Kidney glomerular epithelial cell (primary cell): Measurements from ENCODE around the gene EEFSEC.

Source experiments
- DNase-seq: peaks from one replicate; lab custom pipeline; 2025; lab: John Stamatoyannopoulos, UW

The EEFSEC gene

DNA sequence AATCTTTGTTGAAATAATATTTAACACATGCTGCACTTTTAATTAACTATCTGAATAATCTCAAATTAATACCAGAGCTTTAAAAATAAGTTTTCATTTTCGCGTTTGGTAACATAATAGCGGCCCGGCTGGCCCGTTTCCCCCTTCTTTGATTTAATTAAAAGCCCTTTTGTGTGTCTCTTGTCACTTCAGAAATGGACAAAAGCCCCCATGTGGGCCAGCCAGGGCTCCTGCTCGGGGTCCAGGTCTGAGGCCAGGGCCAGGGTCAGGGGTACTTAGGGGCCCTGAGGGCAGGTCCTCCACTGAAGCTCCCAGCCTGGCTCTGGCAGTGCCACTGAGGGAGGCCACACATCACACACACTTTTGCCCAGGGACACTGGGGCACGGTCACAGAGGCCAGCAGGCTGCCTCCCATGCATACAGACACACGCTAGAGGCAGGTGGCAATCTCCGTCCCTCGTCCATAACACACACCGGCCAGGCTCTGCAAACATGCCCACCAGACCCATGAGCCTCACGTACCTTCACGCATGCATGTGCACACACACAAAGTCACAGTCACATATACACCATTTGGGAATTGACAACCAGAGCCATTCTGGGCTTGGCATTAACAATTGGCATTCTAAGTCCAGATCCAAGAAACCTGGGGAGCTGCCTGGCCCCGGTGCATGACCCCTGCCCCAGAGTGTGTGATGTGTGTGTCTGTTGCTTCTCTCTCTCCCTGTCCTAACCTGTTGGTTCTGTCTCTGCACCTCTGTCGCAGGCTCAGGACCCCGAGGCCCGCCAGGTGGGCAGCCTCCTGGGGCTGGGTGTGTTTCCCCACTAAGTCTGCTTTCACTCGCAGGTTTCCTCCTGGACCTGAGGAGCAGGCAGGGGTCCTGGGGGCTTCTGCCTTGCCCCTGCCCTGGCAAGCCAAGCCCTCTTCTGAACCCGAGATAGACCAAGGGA, 274.9 kb downstream of the EEFSEC start:
- DNase-seq: no peak

DNA sequence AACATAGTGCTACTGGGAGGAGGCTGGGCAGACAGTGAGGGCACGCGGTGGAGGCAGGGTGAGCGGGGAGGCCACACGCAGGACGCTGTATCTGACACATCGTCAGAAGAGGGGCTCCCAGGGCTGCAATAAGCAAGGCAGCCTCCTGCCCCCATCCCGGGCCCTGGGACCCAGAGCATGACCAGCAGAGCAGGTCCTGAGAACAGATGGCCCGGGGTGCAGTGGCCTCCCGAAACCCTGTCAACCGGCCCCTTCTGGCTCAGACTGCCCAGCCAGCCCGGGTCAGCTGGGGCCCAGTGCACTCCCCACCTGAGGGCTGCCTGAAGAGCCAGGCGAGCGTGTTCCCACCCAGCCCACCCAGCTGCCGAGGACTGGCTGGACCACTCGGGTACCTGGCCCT, 276.0 kb downstream of the EEFSEC start:
- no peak for DNase-seq

DNA sequence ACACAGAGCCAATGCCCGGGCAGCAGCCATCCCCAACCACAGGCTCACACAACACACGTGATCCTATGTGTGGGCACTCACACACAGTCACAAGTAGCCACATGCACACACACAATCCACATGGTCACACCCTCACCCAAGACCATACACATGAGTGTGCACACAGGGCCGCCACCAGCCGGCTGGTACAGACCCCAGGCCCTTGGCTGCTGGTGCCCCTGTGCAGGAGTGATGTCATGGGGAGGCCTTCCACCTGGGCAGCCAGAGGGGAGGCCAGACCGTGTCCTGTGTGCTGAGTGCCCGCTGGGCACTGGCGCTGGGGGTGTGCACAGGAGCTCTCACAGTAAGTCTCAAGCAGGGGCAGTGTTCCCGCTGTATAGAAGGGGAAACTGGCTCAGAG, 276.5 kb downstream of the EEFSEC start:
- DNase-seq: no peak

DNA sequence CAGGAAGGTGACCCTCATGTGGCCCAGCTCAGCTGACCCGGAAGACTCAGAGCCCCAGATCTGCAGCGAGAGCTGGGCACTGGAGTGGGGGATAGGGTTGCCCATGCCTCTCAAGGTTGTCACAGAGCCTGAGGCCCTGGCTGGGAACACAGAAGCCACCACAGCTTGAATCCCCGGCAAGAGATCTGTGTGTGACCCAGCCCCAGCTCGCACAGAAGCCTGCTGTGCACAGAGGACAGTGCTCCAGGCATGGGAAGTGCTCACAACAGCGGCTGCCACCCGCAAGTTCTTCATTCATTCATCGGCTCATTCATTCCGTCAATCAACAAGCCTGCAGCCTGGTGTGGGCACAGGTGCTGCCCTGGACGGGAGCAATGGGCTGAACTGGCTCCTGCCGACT, 277.0 kb downstream of the EEFSEC start:
- no peak for DNase-seq

DNA sequence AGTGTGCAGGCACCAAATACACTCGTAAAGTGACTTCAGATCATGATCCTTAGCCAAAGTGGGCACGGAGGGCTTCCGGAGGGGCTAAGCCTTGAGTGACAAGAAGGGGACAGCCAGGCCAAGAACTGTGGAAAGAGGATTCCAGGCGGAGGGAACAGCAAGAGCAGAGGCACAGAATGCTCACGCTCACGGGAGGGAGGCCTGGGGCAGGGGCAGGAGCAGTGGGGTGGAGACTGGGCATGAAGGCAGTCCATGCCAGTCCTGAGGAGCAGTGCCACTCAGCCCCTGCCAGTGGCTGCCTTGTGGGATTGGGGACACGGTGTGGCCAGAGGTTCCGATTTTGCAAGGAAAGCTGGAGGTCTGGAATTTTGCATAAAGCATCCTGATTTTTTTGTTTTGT, 277.4 kb downstream of the EEFSEC start:
- DNase-seq: no peak

DNA sequence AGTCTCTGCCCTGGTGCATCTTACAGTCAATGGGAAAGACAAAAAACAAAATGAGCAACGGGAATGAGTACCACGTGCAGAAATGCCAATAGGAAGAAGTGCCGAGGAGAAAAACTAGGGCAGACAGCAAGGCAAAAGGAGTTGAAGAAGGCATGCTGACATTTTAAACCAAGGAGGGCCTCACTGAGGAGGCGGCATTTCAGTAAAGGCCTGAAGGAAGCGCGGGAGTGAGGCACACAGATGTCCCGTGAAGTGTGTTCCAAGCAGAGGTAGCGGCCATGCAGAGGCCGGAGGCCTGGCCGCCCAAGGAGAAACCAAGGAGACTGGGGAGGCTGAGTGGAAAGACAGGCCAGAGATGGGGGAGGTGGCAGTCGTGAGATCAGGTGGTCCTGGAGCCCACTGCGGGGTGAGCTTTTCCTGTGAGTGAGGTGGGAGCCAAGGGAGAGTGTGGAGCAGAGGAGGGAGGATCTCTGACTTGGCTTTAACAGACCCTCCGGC, 278.6 kb downstream of the EEFSEC start:
- DNase-seq: no peak

DNA sequence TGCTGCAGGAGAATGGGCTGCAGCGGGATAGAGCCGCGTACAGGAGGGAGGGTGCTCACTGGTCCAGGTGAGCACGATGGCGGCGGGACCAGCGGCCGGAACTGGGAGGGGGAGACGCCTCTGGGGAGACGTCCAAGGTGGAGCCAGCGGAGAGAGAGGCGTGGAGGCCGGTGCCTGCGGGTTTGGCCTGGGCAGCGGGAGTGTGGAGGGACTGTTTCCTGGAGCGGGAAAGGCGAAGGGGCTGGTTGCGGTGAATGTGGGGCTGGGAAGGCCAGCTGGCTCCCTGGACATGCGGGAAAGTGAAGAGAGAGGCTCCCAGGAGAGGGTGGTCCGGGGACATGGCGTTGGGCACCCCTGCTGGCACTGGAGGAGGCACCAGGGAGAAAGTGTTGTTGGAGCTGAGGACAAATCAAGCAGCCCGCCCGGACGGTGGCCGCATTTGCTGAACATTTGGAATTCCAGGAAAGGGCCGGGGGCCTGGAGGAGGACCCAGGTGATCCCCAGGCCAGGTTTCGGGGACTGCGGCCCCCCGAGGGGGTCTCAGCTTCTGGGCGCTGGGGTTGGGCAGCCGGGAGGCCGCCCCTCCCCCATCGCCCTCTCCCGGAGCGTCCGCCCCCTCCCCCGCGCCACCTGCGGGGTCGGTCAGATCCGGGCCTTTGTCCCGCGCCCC, 279.2 kb downstream of the EEFSEC start:
- no peak for DNase-seq

DNA sequence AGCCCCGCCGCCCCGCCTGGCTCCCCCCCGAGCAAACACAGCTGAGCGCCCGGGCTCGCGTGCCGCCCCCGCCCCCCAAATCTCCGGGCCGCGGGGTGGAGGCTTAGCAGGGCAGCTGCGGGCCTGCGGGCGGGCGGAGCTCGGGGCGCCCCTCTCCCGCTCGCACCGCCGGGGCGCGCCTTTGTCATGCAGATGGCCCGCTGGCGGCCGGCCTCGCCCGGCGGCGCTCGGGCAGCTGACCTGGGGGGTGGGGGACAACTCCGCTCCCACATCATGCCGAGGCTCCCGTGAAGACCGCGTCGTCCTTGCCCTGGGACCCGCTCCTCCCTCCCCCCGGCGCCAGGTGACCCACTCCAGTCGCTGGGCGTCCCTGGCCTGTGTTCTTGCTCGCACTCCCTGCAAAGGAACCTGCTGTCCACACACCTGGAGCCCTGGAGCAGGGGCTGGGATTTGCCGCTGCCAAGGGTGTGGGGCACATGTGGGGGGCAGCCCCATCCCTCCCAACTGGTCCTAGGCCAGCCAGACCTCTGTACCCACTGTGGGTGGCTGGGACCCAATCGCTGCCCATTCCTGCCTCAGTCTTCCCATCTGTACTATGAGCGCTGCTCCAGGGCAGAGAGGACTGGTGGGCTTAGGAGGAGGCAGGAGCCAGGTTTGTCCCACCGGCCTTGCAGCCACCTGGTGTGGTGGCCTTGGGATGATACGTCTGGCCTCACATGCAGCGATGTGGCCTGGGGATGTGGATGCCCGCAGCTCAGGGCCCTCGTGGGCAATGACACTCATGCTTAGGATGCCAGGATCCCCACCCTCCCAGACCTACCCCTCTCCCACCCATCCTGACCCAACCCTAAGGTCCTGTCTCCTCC, 279.9 kb downstream of the EEFSEC start:
- DNase-seq: no peak

DNA sequence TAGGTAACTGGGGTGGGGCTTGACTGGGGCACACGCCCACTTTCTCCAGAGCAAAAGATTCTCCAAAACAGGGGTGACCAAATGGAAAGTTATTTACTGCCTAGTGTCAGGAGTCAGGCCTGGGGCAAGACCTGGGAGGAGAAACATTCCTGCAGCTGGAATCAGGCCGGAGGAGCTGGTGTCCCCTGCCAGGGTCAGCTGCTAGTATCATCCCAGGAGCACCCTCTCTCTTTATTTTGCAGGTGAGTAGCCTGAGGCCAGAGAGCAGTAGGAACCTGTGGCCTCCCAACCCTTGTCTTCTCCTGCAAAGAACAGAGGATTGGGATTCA, 280.5 kb downstream of the EEFSEC start:
- DNase-seq: no peak

DNA sequence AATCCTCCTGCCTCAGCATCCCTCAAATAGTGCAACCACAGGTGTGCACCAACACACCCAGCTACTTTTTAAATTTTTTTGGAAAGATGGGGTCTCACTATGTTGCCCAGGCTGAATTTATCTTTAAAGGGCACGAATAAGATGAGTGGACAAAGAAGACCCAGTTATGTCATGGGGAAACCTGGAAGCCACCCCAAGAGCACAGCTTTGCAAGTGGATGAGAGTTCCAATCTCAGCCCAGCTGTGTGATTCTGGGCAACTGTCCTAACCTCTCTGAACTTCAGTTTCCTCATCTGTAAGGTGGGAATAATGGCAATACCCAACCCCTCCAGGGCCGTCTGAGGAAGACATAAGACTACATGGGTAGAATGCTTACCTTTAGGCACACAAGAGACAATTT, 281.2 kb downstream of the EEFSEC start:
- DNase-seq: no peak

DNA sequence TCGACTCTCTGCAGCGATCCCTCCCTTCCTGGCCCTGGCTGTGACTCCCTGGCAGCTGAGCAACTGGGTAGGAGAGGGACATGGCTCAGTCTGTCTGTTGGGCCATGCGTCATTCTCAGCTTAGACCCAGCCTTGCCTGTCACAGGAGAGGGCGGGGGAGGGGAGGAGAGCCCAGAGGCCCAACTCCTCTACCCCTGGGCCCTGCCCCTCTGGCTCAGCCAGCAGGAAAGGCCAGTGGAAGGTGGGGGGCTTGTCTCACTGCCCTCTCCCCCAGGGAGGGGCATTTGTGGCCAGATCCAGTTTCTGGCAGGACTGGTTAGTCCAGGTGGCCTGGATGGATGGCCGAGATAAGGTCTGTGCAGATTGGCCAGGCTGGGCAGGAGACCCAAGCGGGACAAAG, 281.8 kb downstream of the EEFSEC start:
- no peak for DNase-seq

DNA sequence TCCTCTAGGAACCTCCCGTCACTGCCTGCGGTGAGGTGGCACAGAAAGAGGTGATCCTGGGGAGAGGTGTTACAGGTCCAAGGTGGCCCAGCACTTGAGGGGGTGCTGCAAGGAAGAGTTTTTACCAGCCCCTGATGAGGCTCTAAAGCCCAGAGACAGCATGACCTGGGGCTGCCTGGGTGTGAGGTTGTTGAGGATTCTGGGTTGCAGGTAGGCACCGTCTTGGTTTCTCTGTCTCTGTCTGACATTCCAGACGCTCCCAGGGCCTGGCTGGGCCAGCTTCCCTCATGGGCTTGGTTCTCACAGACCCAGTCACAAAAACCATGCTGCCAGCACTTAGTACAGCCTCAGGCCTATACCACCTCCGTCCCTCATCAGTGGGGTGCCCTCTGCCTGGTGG, 282.3 kb downstream of the EEFSEC start:
- no peak for DNase-seq

DNA sequence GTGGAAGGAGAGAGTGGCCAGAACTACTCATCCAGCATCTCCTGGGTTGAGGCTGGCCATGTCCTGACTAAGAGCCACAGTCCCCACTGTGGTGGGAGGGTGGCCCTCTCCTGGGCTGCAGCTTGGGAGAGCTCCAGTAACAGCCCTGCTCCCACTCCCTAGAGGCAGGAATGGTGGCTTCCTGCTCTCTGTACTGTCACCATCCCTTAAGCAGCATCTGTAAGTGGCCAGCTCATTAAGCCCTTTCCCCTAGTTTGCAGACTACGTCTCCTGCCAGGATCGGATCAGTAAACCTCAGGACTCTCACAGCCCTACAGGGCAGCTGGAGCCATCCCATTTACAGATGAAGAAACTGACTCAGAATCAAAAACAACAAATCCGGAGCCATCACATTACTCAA, 282.9 kb downstream of the EEFSEC start:
- DNase-seq: no peak

DNA sequence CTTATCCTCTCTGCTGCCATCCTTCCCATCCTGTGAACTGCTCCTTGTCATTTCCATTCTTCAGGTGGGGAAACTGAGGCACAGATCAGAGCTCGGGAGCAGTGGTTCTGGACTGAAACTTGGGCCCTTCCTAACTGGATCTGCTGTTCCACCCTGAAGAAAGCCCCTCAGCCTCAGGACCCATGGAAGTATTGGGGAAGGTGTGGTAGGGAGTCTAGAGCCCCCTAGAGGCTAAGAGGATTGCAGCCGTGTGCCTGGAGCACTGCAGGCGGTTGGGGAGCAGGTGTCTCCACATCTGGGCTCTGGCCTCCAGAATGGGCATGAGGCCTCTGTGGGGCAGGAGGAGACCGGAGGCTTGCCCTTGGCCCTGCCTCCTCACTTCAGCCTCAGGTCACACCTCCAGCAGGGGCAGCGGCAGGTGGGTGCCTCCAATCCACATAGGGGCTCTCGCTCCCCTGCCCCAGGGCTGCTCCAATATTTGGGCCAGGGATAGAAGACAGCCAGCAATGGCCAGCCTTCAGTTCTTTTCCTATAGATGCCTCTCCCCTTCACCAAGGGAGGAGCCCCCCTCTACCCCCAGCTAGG, 285.3 kb downstream of the EEFSEC start:
- no peak for DNase-seq

DNA sequence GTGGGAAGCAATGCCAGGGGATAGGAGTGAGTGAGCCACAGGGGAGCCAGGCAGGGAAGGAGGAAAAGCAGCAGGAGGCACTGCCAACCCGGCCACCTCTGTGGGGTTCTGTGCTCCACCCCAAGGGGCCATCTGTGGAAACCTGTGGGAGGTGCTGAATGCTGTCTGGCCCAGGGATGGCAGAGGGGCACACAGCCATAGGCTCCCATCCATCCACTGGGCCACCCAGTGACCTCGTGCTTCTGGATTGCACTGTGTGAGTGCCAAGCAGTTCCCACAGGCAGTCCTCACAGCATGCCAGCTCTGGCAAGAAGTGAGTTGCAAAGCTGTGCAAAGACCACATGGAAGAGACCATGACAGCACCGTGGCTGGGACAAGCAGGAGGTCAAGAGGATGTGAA, 285.9 kb downstream of the EEFSEC start:
- peak; percentile 38 for DNase-seq

DNA sequence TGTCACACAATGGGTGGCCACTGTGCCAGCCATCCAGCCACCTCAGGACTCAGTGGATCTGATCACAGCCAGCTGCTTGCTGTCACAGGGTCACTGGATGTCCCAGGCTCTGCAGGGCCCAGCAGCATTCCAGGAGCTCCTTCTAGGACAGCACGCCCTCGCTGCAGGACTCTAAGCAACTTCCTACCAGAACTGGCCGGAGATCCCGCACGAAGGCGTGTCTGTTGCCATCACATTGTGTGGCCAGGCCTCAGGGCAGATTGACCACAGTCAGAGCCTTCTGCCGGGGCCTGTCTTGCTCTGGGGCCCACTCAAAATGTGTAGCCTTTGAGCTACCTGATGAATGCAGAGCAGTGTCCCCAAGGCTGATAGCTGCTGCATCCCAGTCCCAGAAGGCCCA, 288.8 kb downstream of the EEFSEC start:
- no peak for DNase-seq

DNA sequence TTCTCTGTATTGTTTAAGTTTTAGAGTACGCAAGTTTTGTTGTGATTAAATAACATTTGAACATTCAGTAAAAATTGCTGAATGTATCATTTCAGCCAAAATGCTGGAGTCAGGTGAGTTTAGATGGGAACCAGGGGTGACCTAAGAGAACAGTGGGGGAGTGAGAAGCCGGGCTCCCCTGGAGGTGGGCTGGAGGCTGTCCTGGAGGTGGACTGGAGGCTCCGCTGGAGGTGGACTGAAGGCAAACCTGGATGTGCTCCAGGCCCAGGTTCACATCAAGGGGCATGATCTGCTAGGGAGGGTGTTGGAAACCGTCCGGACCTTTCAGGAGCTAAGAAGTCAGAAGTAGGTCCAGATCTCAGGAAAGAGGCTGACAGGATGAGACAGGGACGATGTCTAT, 289.7 kb downstream of the EEFSEC start:
- DNase-seq: no peak

DNA sequence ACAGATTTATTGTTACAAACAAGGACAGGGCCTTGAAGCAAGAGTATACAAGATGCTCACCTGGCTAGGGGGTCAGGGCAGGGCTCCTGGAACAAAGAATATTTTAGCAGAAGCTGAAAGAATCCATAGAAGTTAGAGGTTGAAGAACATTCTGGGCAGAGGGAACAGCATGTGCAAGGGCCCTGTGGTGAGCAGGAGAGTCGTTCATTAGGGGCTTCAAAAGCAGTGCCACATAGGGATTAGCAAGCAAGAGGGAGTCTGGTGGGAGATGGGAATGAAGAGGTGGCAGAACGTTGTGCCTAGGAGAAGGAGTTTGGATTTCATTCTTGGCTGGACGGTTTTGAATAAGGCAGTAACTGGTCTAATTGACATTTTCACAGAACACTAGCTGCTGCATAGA, 290.5 kb downstream of the EEFSEC start:
- DNase-seq: no peak

DNA sequence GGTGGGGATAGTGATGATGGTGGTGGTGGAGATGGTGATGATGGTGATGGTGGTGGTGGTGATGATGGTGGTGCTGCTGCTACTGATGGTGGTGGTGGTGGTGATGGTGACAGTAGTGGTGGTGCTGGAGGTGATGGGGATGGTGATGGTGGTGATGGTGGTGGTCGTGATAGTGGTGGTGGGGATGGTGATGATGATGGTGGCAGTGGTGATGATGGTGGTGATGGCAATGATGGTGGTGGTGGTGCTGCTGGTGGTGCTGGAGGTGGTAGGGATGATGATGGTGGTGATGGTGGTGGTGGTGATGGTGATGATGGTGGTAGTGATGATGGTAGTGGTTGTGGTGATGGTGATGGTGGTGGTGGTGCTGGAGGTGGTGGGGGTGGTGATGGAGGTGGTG, 292.1 kb downstream of the EEFSEC start:
- DNase-seq: no peak

DNA sequence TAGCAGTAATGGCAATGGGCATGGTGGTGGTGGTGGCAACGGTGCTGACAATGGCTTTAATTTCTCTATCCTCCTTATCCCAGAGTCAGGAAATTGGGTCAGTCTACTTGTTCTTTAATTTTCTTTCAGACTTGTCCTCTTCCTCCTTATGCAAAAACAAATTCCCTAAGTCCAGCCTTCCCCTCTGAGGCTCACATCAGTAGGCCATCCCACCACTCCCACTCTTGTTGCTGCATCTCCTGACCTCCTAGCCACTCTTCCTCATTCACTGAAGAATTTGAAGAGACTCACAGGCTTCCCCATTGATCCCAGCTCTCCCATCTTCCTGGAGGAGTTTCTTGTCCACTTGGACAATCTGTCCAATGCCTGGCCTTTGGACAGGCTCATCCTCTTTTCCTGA, 293.5 kb downstream of the EEFSEC start:
- no peak for DNase-seq

DNA sequence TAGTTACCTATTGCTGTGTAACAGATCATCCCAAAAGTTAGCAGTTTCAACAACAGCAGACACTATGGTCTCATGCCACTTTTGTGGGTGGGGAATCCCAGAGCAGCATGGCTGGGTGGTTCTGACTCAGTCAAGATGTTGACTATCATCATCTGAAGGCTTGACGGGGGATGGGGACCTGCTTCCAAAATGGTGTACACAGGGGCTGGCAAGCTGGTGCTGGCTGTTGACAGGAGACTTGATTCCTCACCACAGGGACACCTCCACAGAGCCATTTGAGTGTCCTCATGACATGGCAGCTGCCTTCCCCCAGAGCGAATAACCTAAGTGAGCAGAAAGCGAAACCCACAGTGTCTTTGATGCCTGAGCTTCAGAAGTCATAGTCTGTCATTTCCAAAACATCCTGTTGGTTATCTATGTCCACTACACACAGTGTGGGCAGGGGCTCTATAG, 294.3 kb downstream of the EEFSEC start:
- no peak for DNase-seq

DNA sequence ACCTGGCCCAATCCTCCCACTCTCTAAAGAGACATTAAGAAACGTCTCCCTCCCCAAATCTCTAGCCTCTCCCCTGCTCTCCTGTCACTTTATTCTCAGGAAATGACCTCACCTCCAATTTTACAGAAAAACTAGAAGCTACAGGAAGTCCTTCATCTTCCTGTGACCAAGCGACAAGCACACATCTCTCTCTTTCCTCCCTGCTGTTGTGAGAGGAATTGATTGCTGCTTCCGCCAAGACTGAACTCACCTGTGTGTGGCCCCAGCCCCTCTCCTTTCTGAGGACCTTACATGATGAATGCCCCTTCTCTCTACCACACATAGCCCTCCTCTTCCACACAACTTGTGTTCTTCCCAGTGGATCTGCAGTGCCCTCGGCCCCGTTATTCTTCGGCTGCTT, 295.2 kb downstream of the EEFSEC start:
- no peak for DNase-seq
